ENCODE data around the gene ARHGEF28.

DNA sequence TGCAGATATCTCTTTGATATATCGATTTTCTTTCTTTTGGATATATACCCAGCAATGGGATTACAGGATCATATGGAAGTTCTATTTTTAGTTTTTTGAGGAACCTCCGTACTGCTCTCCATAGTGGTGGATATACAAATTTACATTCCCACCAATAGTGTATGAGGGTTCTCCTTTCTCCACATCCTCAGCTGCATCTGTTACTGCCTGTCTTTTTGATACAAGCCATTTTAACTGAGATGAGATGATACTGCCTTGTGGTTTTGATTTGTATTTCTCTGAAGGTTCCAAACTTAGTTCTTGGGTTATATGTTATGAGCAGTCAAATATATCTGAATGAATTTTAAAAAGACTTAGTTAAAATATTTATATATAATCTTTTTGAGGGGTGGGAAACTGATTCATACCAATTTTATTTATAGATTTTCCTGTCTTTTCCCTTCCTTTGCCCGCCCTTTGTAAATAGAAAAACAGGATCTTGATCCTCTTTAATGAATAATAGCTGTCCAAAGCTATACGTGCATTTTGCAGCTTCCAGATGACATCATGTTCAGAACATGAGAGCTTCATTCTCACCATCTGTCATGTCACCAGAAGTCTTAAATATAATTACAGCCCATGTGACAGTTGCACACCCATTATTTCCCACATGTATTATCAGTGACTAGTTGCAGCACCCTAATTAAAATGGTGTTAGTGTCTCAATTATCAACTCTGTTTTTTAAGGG lies 6.2 kb upstream of the ARHGEF28 start:
- TF ChIP-seq EZH2phosphoT487 (IDR thresholded peaks at IDR 0.05; ENCODE audit: low read depth, severe bottlenecking, unreplicated experiment): no peak
- TF ChIP-seq, protein P1, sequence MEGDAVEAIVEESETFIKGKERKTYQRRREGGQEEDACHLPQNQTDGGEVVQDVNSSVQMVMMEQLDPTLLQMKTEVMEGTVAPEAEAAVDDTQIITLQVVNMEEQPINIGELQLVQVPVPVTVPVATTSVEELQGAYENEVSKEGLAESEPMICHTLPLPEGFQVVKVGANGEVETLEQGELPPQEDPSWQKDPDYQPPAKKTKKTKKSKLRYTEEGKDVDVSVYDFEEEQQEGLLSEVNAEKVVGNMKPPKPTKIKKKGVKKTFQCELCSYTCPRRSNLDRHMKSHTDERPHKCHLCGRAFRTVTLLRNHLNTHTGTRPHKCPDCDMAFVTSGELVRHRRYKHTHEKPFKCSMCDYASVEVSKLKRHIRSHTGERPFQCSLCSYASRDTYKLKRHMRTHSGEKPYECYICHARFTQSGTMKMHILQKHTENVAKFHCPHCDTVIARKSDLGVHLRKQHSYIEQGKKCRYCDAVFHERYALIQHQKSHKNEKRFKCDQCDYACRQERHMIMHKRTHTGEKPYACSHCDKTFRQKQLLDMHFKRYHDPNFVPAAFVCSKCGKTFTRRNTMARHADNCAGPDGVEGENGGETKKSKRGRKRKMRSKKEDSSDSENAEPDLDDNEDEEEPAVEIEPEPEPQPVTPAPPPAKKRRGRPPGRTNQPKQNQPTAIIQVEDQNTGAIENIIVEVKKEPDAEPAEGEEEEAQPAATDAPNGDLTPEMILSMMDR (IDR thresholded peaks at IDR 0.05; ENCODE audit: poor library complexity): no peak
